Tongue (tissue), 2 donors: ENCODE results near the gene ZNF532. TPM values are rescaled to one million over a fixed set of nuclear protein-coding genes. Genes with fewer than 3 reads are reported as not detected.

Experiments
- DNase-seq: peaks from one replicate; pipeline ENCODE4 v3.0.0-alpha.2; 2015
- total RNA-seq: library from RNA; depleted of rRNA; stranded (reverse); fragments of >200 nt; gene quantifications from one replicate; pipeline ENCODE4 v1.2.3, GENCODE V29; 2014

ZNF532 gene
- total RNA-seq, 1 donor from 2014 or later, result 86.1 TPM

DNA sequence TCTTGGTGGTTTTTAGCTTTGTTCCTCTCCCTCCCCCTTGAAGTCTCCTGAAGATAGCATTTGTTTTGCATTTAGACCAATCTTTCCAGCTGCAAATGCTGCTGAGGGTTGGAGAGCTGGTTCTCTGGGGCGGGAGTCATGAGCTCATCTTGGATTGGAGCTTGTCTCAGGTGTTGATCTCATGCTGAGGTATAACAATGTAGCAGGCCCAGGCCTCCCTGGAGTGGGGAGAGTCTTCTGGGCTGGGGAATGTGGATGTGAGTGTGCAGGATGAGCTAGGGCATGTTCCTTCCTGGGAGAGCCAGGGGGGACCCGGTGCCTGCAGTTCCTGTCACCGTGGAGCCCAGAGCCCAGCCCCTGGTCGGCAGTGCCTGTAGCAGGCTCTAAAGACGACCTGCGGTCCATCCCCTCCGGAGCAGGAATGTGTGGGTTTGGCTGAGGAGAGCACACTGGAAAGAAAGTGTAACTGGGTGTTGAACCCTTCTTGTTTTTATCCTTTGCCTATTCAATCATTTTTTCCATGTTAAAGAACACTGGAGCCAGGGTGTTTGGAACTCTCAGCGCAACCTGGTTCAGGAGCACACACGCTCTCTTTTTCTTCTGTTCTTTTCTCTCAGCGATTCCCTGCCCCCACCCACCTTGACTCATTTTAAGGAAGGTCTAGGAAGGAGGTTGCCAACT, 2.7 kb downstream of the ZNF532 start:
- peak; percentile 79 for DNase-seq

DNA sequence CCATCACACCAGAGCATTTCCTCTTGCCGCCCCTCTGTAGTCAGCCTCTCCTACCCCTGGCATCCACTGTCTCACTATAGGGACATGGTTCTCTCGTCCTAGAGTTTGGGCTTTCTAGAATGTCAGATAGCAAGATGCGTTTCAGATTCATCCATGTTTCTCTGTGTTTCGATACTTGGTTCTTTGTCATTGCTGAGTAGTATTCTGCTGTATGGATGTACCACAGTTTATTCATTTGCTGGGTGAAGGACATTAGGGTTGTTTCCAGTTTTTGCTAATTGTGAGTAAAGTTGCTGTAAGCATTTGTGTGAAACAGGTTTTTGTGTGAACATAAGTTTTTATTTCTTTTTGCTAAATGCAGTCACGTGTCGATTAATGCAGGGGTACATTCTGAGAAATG, 3.8 kb downstream of the ZNF532 start:
- no peak for DNase-seq

DNA sequence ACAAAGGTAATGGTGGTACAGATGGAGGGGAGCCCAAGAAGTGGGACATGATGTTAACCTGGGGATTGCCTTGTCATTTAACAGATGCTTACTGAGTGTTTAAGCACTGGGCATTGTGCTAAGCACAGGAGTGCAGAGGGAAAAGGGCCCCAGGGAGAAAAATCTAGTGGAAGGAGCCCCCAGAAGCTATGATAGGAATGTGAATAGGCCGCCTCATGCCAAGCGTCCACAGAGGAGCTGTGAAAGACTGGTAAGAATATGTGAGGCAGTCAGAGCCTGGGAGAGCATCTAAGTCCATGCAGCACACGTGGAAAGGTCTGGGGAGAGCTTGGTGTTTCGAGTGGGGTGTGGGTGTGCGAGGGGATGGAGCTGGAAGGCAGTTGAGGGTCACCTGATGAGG, 5.5 kb downstream of the ZNF532 start:
- no peak for DNase-seq

DNA sequence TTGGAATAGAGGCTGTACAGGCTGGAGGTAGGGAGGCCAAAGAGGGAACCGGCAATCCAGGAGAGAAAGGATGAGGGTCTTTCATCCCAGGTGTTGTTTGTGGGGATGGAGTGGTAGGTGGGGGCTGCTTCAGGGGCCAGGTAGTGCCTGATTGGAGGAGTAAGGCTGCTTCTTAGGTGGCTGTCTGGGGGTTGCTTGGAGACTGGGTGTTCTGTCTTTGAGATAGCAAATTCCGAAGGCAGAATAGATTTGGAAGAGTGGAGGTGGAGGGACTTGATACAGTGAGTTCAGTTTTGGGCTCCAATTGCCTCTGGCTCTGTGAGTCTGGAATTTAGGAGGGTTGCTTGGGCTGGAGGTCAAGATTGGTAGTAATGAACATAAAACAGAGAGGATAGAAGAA, 5.9 kb downstream of the ZNF532 start:
- no peak for DNase-seq

DNA sequence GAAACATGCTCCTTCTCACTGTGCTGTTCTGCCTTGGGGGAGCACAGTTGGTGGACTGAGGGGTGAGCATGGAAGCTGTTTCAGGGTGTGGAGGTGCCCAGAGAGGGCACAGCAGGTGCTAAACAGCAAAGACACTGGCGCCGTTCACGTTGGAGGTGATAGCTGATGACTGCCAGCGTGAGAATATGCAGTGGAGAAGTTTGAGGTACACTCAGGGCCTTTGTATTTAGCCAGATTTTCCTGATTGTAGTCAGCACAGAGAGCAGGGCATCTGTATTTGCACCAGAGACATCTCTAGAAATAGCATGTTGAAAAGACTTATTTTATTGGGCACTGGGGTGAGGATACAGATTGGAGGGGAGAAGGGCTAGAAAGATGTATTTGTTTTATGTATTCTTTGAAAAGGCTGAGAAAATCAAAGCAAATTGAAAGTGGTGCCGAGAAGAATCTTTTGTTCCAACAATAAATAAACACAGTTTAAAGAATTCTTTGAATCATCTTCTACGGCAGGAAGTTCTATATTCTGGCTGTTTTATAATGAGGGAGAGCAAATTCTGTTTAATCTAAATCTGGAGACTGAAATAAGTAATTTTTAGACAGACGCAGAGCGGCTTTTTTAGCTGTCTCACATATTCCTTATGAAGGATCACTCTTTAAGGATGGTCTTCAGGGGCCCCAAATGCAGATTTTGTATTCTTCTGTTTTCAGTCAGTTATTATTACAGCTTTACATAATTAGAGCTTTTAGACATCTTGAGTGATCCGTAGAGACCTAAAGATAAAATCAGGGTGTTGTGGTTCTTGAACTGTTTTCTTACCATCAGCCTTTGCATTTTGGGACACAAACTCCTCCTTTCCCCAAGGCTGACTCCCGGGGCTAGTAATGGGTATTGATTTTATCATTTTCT, 7.1 kb downstream of the ZNF532 start:
- peak; percentile 27 for DNase-seq

DNA sequence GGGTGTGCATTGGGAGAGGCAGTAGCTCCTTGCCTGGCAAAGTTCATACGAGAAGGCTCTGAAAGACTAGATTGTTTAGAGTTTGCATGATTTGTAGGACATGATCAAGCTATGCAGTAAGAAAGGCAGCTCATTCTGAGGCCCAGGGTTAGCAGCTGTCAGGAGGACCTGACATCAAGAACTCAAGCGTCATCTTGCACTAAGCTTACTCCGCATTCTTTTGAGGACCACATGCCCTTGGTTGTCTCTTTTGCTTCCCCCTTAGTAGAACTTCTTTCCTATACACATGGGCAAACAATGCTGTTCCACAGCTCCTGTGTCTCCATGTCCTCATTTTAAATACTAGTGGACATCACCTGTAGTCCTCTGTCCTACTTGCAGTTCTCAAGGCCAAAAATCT, 14.0 kb downstream of the ZNF532 start:
- no peak for DNase-seq

DNA sequence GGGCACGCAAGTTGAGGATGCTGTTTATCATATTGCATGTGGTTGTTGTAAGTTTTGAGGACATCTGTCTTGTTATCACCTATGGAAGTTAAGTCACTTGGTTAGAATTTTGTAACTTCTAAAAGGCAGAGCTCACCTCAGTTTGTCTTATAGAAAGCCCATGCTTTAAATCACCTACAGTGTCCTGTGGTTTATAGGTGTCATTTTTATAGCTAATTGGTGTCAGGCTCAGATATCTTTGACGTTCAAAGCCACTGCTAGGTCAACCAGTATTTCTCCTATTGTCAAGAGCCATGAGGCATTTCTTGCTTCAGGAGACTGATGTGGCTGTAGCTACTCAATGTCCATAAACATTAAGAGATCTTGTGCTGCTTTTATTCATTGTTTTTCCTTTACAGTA, 16.8 kb downstream of the ZNF532 start:
- no peak for DNase-seq

DNA sequence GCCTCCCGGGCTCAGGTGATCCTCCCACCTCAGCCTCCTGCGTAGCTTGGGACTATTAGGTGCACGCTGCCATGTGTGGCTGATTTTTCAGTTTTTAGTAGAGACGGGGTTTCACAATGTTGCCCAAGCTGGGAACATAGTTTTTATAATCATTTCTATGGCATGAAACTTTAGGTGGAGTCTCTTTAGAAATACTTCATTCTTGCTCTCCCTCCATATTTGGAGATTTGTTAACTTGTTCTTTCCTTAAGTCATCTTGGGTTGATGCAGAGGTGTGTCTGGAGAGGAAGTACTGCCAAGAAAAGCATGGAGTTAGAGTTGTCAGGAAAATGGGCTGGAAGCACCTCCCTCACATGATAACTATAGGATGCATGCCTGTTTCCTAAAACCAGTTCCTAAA, 17.4 kb downstream of the ZNF532 start:
- DNase-seq, result no peak

DNA sequence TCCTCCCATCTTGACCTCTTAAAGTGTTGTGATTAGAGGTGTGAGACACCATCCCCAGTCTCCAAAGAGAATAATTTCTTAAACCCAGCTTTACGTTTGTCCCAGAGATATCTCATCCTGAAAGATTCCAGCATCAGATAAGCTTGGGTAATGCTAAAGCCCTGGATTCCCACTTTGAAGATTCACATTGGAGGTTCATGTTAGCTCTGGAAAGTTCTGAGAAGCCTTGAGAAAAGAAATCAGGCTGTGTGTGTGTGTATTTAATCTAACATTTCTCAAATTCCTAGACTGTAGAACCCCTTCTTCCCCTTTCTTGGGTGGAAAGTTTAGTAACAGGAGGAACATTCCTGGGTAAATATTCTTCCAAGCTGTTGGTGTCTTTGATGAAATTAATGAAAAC, 18.0 kb downstream of the ZNF532 start:
- DNase-seq, result no peak

DNA sequence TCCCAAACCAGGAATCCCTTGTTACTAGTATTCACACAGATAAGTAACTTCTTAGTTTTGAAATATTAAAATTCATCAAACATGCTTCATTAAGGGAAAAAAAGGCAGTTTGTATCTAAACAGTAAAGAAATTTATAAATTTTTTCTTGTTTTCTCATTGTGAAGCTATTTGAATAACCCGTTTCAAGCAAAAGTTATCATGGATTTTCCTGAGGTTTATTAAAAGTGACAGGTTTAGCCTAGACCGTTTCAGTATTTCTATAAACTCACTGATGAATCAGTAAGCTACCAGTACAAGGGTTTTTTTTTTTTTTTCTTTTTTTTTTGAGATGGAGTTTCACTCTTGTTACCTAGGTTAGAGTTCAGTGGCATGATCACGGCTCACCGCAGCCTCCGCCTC, 20.0 kb downstream of the ZNF532 start:
- DNase-seq, result no peak

DNA sequence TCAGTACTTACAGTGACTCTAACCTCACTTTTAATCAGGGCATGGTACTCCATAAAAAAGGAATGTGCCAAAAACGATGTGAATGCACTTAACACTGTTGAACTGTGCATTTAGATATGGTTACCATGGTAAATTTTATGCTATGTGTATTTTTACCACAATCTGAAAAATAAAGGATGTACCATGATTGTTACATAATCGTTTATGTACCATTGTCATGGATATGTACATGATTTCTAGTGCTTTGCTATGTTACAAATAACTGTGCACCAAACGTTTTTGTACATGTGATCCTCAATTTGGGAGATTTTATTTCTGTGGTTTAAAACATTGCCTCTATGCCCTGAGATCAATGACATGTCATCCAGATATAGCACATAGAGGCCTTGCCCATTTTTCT, 21.8 kb downstream of the ZNF532 start:
- DNase-seq, result no peak

DNA sequence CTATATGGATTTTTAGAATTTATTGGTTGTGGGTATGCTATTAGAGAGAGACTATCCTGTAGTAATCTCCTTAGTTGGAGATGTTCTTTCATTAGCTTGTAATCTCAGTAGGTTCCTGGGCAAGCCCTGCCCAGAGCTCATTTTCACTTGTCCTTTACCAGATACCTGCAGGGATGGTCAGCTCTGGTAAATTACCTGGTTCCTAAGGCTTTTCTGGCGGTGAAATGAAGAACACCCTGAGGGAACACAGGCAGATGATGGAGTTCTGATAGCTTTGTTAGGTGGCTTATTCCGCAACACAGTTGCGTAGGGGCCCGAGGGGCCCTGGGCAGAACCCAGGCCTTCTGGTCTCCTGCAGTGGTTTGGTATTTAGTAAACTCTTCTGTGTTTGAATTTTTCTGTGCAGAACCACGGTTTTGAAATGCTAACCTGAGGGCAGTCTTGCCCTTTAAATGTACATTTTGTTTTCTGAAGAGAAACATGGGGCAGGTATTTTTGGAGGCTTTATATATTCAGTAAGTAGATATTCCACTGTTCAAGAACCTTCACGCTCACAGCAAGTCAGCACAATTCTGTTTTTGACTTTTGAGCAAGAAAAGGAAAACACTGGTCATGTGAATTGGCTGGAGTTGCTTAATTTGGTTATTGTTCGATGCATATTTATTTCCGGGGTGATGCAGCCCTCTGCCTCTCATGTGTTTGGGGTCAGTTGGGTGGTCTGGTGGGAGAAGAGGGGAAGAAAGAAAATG, 22.4 kb downstream of the ZNF532 start:
- DNase-seq, result peak; percentile 22

DNA sequence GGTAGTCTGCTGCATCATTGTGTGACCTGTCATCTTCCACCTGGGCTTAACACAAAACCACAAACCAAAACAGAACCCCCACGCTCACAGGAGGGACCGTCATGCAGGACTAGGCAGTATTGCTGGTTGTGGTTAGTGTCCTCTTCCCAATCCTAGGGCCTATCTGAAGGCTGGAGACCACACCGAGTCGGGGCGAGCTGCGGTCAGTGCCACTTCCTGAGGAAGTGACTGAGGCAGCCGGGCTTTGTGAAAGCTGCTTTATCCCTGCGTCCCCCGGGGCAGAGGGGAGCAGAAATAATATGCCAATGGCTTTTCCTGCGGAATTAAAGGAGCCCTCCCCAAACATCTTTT, 22.9 kb downstream of the ZNF532 start:
- peak; percentile 29 for DNase-seq

DNA sequence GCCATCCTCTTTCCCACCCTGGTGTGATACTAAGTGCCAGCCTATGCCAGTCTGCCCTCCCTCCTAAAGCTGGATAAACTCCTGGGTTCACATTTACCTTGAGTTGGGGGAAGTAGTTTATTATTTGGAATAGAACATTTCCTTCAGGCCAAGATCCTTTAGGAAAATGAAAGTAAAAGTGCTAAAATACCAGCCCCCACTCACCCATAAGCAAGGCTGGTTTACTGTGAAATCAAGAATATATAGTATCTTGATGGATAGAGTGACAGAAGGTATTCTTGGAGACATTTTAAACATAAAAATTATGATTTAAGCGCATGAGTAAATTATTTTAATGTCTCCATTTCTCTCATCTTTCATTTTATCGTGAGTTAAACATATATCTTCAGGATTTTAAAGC, 27.1 kb downstream of the ZNF532 start:
- DNase-seq, result no peak

DNA sequence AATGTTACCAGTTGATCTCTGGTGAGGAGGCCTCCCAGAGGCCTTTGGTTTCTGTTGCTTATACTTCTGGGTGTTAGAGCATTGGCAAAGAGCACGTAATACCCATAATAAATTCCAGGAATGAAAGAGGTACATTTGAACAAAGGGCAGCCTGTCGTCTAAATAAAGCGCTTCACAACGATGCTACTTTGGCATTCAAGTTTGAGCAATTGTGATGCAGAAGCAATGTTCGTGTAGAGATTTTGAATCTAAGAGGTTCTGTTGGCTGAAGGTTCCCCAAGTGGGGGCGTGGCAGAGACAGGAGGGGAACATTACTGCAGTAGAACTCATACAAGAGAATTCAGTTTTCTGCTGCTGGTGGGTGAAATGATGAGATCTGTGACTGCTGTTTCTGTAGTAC, 27.8 kb downstream of the ZNF532 start:
- no peak for DNase-seq

DNA sequence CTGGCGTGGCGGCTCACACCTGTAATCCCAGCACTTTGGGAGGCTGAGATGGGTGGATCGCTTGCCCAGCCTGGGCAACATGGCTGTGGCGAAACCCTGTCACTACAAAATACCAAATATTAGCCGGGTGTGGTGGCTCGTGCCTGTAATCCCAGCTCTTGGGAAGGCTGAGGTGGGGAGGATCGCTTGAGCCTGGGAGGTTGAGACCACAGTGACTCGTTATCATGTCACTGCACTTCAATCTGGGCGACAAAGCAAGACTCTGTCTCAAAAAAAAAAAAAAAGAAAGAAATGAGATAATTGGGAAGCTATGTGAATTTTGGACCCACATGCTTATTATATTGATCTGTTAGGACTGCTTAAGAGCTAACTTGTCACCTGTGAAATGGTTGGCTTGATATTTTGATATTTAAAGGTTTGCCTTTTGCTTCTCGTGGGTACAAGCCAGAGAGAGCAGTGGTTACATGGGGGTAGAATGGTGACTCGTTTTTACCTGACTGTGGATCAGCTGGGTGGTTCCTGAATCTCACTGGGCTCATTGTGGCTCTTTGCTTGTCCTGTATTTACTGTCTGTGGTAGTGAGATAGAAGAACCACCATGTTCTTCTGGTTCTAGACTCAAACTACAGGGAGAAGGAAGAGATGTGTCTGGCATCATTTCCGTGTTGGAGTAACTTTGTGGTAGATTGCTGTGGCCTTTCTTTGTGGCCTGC, 28.9 kb downstream of the ZNF532 start:
- no peak for DNase-seq

DNA sequence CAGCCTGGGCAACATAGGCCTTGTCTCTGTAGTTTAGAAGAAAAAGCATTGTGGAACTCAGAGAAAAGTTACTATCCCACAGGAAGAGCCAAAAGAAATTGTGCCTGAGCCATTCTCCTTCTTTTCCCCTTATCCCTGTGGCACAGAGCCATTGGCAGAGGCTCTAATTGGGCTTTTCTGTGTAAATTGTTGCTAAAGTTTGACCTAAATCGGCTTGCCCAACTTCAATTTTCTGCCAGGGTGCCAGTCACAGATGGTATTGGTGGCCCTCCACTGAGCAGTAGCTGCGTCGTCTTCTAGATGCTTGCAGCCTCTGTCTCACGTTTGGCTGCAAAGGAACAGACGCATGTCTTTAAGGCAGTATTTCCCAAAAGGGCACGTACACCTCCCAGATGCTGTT, 30.3 kb downstream of the ZNF532 start:
- DNase-seq, result no peak

DNA sequence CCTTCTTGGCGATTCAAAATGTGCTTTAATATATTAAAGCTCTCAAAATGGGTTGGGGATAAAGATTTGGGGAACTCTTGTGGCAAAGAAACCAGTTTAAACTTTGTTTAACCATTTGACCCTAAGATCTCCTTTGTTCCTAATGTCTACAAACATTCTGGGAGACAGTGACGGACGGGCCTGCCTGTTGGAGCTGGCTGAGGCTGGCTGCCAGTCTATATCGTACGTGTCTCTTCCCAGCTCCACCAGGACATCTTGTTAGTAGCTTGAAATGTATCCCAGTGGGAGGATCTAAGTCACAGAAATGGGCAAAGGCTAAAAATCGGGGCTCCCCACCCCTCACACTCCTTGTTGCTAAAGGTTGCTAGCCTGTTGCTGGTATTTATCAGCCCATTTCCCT, 30.7 kb downstream of the ZNF532 start:
- no peak for DNase-seq

DNA sequence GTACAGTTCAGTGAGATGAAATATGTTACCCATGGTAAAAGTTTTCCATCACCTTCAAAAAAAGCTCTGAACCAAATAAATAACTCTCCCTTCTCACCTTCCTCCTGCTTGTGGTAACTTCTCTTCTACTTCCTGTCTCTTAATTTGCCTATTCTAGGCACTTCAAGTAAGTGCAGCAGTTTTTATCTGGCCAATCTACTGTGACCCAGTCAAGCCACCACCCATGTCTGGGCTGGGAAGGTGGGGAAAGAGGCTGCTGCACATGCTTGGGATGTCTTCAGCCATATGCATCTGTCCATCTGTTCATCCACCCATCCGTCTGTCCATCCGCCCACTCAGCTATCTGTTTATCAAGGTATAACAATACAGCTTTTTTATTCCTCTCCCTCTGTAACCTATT, 31.6 kb downstream of the ZNF532 start:
- DNase-seq, result no peak

DNA sequence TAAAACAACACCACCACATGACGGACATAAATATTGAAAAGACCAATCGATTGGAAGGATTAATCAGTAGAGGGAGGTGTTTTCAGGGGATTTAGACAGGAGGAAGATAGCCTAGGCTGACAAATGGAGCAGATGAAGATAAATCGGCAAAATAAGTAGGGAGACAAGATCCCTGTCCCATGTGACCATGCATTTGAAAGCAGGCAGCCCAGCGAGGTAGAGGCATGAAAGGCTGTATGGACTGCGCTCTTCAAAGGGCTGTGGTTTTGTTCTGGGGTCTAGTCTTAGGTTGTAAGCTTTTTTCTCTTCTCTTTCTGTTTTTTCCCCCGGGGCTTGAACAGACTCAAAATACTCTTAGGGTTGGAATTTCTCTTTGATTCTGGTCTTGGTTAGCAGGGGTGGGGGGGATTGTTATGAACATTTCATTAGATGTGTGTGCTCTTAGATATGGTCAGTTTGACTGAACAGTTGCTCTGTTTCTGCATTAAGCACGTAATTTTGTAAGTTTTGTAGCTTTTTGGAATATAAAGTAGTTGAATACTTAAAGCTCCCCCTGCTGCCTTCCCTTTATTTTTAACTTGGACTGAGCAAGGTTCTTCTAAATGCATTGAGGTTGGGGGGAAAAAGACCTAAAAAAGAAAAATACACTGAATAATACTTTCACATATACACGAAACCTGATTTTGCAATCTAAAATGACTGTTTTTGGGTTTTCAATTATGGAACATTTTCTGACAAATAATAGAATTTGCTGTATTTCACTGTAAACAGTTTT, 32.2 kb downstream of the ZNF532 start:
- no peak for DNase-seq

DNA sequence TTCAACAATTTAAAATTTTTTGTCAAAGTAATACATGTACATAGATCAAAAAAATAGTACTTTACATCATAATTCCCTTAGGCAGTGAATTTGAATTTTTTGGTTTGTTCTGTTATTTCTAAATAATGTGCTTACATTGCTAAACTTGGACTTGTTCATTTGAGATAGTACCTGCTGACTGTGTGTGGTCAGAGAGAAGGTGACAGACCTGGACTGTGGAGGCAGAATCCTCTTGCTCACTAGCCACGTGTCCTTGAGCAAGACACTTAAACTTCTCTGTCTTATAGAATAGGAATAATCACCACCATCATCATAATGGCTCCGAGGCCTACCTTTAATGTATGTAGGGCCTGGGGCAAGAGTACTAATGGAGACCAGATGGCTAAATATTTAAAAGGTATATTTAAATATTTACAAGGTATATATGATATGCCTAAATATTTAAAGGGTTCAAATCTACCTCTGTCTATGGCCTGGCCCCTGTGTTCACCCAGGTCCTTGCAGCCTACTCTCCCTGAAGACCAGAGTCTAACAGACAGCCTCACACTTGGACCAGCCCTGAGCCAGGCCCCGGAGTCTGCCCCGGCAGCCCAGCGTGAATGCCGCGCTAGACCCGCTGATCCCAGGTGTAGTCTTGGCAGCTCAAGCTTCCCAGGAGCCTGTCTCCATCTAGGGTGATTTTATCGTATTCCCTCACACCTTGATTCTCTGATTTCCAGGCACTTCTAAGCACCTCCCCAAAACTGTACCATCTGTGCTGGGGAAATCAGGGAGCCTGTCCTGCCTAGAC, 33.5 kb downstream of the ZNF532 start:
- no peak for DNase-seq
